Cortex of kidney (tissue), 1 donor: Measurements from ENCODE around the gene PPIB.
"Not testable (repeated sequence)": the region's sequence is repeated elsewhere in the genome, so short reads cannot be mapped to it uniquely, and the experiment has no call there.

Experiments
- DNase-seq: peaks from one replicate; lab custom pipeline; 2025; lab: John Stamatoyannopoulos, UW

The PPIB gene

DNA sequence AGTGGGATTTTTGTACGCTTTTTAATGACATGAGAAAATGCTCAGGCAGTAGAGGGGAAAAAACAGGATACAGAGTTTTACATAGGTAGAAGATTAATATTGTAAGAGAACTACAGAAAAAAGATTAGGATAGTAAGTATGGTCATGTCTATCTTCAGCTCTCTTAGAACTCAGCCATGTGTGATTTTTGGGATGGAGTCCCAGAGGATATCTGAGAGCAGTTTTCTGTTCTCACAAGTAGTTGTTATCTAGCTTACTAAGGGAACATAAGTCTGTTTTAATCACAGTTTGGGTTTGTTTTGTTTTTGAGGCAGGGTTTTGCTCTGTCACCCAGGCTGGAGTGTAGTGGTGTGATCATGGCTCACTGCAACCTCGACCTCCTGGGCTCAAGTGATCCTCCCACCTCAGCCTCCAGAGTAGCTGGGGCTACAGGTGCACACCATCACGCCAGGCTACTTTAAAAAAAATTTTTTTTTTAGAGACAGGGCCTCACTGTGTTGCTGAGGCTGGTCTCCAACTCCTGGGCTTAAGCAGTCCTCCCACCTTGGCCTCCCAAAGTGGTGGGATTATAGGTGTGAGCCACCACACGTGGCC, 52.6 kb downstream of the PPIB start:
- DNase-seq: not testable (repeated sequence)

DNA sequence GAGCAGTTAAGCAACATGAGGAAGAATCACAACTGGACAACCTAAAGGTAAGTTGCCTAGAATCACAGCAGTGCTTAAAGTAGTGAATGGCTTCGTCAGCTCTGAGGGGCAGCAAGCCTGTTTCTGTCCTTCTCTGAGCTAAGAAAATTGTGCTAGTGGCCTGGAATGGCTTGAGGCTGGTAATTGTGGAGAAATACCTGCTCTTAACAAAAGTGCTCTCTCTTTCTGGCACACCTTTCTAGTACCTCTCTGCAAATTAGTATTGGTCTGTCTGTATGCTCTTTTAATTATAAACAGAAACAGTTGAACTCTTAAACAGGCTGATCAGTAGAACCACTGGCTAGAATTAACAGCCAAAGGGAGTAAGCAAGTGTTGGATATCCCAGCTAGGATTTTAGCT, 55.5 kb downstream of the PPIB start:
- no peak for DNase-seq
